ENCODE results near the gene KIDINS220. TPM values are rescaled to one million over a fixed set of nuclear protein-coding genes. Genes with fewer than 3 reads are reported as not detected.
A peak's percentile ranks its signal among the peaks of the same experiment; 100 is the strongest.

The KIDINS220 gene
- total and polyA plus RNA-seq, 9 of the 15 experiments (the other 6 are each of a cell fraction or from before 2014, with no cell fraction given), result 15.2 to 48.0 (median 34.4) TPM

DNA sequence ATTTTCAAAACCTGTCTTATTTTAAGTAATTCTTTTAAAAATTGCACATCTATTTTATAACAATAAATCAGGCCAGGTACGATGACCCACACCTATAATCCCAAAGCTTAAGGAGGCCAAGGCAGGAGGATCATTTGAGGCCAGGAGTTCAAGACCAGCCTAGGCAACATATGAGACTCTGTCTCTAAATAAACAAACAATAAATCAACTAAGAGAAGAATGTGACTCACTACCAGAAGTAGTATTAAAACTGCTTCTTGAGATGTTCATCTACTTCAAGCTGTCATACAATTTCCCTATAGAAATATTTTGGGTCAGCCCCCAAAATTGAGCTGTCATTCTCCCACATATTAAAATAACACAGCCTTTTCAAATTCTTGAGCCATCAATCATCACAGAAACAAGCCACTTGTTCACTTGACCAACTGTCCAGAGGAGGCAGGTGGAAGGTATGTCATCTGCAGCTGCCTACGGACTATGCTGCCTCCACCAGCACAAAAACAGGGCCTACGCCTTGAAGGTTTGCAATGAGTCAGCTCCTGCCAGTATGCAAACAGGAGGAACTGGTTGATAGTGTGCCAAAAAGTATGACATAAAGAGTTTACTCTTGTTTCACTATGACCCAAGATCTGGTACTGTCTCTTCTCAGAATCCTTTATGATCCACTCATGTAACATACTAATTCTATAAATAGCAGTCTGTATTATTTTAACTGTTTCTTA is 33.6 kb downstream of the KIDINS220 start:
- Histone ChIP-seq H3K9ac (ENCODE audit: insufficient read depth in 1 of 2, low read depth in 2 of 2, low read length in 2 of 2) (no peak overlapping the region), H3K4me1 (replicated peaks in 1 of 2; ENCODE audit: control insufficient read depth in 2 of 2, insufficient read depth in 2 of 2, low read length in 2 of 2) (peaks cover 7 to 36% of the 10 kb centered on the region in 2 experiments; a peak in 4 of 5 replicates), H4K20me1 (replicated peaks; ENCODE audit: control insufficient read depth, insufficient read depth, low read length) (no peaks in the 10 kb centered on the region), H3K4me2 (ENCODE audit: insufficient read depth, low read length) (no peak overlapping the region; the same call in 1 of the 2 replicates), H2AFZ (ENCODE audit: low read depth, low read length) (no peak overlapping the region), H3K27ac (ENCODE audit: extremely low read depth, low read depth, low read length) (peak overlapping the region; percentile 53), H3K9me1 (ENCODE audit: control insufficient read depth, insufficient read depth, low read length) (no peaks in the 10 kb centered on the region), H3K27me3 (ENCODE audit: control insufficient read depth in 2 of 2, insufficient read depth in 2 of 2, low read length in 2 of 2) (no peaks in the 10 kb centered on the region), H3K9me3 (replicated peaks; ENCODE audit: control insufficient read depth, insufficient read depth, low read depth, low read length) (no peaks in the 10 kb centered on the region), H3K36me3 (ENCODE audit: control insufficient read depth, insufficient read depth, low read length) (peaks cover 63% of the 10 kb centered on the region), H3K79me2 (ENCODE audit: control insufficient read depth, insufficient read depth, low read length) (no peaks in the 10 kb centered on the region), H3K4me3 (no peak overlapping the region)
- ChIA-PET CTCF (ENCODE audit: low intra/inter-chr PET ratio) (no interaction called here), POLR2A (interaction anchor here (0.7 to 1.9 kb wide), 6 partner anchors 14 to 181 kb away, joined by 3 to 4 read pairs (median 3); no protein-coding TSS in a partner anchor)
- 36% methylated on average over 3 of the region's 3 CpGs for WGBS (ENCODE audit: insufficient coverage, low coverage, missing lambda C conversion rate)
- intact Hi-C loops (cut with micrococcal nuclease) (no loop called here), in situ Hi-C loops (cut with MboI) (no loop called here)
- peak; percentile 65 to 89 (median 76) for DNase-seq (ENCODE audit: extremely low read depth in 1 of 4, low spot score in 3 of 4)
- no TSS peak for BruUV-seq (replicated peaks)
- FAIRE-seq, result peak; percentile 87
- peak; percentile 98 for ATAC-seq
- TF ChIP-seq KAT8 (IDR thresholded peaks at IDR 0.05; ENCODE audit: low read depth) (no peak), MAFK (IDR thresholded peaks at IDR 0.05; ENCODE audit: low read length) (peak; percentile 78), TEAD4 (IDR thresholded peaks at IDR 0.05; ENCODE audit: low read length) (peak; percentile 54), TEAD4 (CRISPR knock-in tag; IDR thresholded peaks at IDR 0.05; ENCODE audit: borderline replicate concordance) (no peak), NBN (IDR thresholded peaks at IDR 0.05; ENCODE audit: low read depth) (no peak), ZNF79 (CRISPR knock-in tag; IDR thresholded peaks at IDR 0.05; ENCODE audit: low read depth) (no peak), ASH1L (IDR thresholded peaks at IDR 0.05; ENCODE audit: borderline replicate concordance, low read depth, partially characterized antibody) (no peak), MAFF (IDR thresholded peaks at IDR 0.05; ENCODE audit: low read length) (peak; percentile 70), STAT5B (CRISPR knock-in tag; IDR thresholded peaks at IDR 0.05) (no peak), ZBED1 (IDR thresholded peaks at IDR 0.05) (no peak), ZNF3 (CRISPR knock-in tag; IDR thresholded peaks at IDR 0.05) (no peak), ETV5 (CRISPR knock-in tag; IDR thresholded peaks at IDR 0.05; ENCODE audit: low read depth) (no peak), ZNF77 (CRISPR knock-in tag; IDR thresholded peaks at IDR 0.05) (no peak), GTF2A2 (tag; IDR thresholded peaks at IDR 0.05) (no peak), FOXJ2 (tag; IDR thresholded peaks at IDR 0.05) (0 out of 2 replicates have a peak, but pooled peaks have one; percentile 46), PYGO2 (tag; IDR thresholded peaks at IDR 0.05) (no peak)
- TF ChIP-seq, protein P1, sequence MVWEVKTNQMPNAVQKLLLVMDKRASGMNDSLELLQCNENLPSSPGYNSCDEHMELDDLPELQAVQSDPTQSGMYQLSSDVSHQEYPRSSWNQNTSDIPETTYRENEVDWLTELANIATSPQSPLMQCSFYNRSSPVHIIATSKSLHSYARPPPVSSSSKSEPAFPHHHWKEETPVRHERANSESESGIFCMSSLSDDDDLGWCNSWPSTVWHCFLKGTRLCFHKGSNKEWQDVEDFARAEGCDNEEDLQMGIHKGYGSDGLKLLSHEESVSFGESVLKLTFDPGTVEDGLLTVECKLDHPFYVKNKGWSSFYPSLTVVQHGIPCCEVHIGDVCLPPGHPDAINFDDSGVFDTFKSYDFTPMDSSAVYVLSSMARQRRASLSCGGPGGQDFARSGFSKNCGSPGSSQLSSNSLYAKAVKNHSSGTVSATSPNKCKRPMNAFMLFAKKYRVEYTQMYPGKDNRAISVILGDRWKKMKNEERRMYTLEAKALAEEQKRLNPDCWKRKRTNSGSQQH (CRISPR knock-in tag; IDR thresholded peaks at IDR 0.05), result no peak
- TF ChIP-seq, protein P2, sequence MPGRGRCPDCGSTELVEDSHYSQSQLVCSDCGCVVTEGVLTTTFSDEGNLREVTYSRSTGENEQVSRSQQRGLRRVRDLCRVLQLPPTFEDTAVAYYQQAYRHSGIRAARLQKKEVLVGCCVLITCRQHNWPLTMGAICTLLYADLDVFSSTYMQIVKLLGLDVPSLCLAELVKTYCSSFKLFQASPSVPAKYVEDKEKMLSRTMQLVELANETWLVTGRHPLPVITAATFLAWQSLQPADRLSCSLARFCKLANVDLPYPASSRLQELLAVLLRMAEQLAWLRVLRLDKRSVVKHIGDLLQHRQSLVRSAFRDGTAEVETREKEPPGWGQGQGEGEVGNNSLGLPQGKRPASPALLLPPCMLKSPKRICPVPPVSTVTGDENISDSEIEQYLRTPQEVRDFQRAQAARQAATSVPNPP (IDR thresholded peaks at IDR 0.05; ENCODE audit: borderline replicate concordance, insufficient read depth, insufficient read length), result no peak

Measured in K562 (cell line).